HG03469 (cell line): ENCODE results near the gene ZNF165.
"Not testable (repeated sequence)": the region's sequence is repeated elsewhere in the genome, so short reads cannot be mapped to it uniquely, and the experiment has no call there.

Experiments
- ATAC-seq: cut with Tn5 transposase; IDR thresholded peaks from one replicate; pipeline ENCODE4 v1.9.1; 2021; ENCODE audit warnings: mild to moderate bottlenecking, moderate library complexity, moderate number of reproducible peaks; ENCODE audit not compliant: unreplicated experiment

The ZNF165 gene

DNA sequence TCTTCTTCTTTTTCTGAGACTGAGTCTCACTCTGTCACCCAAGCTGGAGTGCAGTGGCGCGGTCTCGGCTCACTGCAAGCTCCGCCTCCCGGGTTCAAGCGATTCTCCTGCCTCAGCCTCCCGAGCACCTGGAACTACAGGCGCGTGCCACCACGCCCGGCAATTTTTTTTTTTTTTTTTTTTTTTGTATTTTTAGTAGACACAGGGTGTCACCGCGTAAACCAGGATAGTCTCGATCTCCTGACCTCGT is at the start of gene ZNF165:
TSS of gene ZNF165 (plus strand) at position 188 of the 250 bp plus-strand sequence. CDS start 4,913 bp downstream, outside the sequence.
- ATAC-seq = not testable (repeated sequence)

DNA sequence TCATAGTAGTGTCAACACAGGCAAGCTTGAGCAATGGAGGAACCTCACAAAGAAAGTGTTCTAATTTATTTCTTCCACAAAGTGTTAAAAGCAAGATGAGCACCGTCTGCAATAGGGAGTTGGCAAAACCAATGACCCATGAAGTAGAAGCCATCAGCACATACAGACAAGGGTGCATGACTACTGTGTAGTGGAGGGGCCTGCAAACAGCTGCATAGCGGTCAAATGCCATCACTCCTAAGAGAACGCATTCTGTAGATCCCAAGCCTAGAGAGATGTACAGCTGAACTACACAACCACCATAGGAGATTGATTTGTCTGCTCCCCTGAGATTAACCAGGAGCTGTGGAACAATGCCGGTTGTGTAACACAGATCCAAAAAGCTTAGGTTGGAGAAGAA is 26.8 kb upstream of the ZNF165 start:
- no peak for ATAC-seq

DNA sequence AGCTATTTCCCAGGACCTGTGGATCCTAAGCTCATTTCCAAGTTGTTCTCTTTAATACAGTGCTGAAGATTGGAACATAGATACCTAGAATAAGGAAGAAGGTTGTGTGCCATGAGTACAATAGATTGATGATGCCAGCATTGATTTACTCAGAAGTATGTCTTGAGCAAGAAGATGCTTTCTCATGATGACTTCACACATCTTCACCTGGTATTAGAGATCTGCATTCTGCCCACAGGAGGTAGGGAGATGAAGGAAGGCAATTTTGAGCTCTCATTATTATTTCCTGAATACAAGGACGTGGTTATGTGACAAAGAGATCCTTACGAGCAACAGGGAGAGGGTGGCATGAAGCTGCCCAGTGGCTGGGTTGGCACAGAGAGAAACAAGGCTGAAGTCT is 20.0 kb upstream of the ZNF165 start:
- ATAC-seq = no peak

DNA sequence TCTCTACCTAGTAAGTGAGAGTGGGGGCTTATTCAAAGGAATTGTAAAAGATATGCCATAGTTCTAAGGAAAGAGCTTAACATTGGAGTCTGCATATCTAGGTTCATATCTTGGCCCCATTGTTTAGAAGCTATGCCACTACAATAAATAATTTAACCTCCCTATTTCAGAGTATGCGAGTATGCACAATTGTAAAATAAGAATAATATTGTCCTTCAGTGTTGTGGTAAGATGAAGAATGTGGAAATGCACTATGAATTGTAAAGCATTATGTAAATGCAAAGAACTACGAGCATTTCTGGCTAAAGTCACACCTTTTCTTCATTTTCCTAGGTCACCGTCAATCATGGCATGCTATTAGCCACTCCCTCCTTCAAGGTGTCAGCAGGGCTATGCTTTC is 16.1 kb upstream of the ZNF165 start:
- ATAC-seq = no peak

DNA sequence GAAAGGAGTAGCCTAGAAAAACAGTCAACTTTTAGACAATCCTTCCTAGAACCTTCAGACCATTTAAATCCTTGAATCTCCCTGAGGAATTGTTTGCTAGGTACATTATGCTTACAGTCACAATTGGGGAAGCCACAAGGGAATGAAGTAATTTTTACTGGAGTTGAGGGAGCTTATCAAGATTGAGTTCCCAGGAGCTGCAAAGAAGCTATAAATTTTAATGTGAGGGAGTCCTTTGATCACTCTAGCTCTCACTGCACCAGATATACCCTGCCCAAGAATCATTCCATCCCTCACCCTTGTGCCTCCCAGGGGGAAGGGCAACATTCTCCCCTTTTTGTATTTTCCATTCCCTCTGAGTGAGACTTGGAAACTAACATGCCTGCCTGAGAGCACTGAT is 12.3 kb upstream of the ZNF165 start:
- no peak for ATAC-seq

DNA sequence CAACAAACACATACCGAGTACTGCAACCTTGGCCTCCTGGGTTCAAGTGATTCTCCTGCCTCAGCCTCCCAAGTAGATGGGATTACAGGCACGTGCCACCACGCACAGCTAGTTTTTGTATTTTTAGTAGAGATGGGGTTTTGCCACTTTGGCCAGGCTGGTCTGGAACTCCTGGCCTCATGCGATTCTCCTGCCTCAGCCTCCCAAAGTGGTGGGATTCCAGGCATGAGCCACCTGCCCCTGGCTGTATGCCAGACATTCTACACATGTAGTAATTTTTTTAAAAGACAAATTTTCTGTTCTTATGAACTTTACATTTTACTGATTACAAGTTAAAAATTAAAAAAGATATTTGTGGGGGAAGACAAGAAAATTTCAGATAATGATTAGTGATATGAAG is 9.4 kb upstream of the ZNF165 start:
- ATAC-seq = not testable (repeated sequence)

DNA sequence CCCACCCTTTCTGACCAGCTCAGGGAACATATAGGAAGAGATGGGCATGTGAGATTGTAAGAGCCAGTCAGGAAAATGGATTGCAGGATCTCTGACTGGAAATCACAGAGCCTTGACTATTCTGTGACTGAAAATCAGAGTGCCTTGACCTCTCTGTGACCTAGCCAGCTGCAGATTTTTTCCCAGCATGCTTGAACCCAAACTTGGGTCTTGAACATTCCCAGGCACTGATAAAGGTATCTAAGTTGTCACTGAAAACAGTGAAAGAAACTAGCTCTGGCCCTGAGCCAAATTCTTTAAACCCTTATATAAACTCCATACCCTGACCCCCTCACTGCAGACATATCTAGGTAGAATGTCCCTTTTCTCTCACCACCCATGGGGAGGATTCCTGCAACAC is 2.3 kb upstream of the ZNF165 start:
- no peak for ATAC-seq

DNA sequence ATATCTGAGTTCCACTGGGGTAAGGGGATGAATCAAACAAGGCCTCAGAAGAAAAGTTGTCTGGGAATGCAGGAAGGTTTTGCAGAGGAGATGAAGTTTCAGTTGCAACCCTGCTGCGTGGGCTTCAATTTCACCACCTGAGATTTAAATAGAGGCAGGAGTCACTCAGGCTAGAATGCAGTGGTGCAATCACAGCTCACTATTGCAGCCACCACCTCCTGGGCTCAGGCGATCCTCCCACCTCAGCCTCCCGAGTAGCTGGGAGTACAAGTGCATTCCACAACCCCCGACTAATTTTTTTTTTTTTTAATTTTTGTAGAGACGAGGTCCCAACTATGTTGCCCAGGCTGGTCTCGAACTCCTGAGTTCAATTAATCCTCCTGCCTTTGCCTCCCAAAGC is 1.5 kb upstream of the ZNF165 start:
- no peak for ATAC-seq

DNA sequence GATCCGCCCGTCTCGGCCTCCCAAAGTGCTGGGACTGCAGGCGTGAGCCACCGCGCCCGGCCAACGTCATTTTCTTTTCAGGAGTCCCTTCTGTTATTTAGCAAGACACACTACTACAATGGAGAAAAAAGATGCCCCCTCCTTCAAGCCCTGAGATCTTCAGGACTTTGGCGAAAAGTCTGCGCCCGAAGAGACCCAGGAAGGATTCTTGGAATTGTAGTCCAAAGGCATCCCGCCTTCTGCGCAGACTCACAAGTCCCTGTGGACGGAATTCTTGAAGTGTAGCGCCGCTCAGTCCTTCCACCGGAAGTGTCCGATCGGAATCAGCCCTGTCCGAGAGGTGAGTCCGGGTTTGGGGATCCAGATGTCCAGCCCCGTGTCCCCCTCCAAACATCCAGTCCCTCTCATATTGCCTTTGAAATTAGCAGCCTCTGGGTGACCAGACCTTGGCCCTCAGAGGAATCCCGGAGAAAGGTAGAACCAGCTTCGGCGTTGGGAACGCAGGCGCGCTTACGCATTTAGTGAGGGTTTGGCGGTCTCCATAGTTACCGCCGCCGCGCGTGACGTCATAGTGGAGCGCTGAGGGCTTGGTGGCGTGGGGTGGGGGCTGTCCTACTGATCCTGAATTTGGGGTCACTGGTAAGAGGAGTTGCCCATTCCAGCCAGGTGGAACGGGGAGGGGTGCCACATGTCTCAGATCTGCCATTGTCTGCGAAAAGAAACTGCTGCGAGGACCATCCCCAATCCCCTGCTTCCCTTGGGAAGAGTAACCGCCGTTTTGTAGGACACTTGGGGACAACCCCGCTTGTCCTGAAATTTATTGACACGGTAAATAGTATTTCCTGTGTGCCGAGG is 490 bp downstream of the ZNF165 start:
- ATAC-seq = peak; percentile 38

DNA sequence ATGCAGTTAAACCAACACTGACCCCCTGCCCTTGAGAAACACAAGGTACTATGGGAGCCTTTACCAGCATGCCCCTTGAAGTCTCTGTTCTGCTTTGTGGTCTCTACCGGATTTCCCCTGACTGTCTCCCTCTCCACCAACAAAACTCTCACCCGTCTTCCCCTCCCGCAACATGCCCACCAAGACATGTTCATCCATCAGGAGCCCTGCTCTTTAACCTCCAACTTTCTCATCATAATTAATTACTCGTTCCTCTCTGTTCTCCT is 1.1 kb downstream of the ZNF165 start:
- peak; percentile 48 for ATAC-seq

DNA sequence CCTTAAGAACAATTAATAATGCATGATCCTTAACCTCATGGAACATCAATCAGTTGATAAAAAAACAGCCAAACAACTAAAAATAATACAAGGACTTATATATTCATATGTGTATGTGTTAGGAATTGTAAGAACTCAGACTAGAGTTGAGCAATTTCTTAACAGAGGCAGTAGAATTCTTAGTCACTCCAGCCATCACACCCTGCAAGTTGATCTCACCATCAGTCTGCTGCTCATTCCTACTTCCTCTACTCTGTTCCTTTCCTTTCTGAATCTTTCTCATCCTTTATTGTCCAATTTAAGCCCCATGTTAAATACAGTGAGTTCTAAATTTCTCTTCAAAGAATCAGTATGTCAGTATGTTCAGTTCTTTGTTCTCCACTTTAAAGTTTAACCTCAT is 2.6 kb downstream of the ZNF165 start:
- ATAC-seq = no peak

DNA sequence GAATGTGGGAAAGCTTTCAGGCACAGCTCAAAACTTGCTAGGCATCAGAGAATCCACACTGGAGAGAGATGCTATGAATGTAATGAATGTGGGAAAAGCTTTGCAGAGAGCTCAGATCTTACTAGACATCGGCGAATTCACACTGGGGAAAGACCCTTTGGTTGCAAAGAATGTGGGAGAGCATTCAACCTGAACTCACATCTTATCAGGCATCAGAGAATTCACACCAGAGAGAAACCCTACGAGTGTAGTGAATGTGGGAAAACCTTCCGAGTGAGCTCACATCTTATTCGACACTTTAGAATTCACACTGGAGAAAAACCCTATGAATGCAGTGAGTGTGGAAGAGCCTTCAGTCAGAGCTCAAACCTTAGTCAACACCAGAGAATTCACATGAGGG is 8.7 kb downstream of the ZNF165 start:
- no peak for ATAC-seq

DNA sequence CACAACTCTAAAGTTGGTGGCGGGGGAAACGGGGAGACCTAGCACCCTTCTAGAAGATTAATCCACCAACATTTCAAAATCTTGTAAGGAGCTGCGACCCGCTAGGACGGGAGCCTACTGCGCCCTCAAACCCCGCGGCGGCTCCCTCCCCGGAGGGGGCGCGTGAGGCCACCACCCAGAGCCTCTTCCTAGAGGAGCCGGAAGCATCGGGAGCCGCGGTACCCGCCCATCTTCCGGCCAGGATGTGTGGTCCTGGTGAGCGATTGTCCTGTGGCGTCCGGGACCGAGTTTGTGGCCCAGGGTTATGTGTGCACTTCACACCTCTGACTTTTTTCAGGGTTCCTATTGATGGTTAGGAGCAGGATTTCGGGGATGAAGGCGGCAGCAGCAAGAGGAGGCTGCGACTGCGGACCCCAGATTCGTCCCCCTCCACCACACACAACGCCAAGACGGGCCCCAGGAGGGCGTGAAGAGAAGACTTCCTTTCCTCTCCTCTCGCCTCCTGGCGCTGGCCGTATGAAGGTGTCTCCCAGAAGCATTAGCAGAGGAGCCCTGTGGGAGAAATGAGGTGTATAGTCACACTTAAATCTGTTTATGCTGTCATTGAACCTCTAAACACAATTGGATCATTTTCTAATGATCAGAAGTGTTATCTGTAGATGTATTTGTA is 10.7 kb downstream of the ZNF165 start:
- ATAC-seq = no peak

DNA sequence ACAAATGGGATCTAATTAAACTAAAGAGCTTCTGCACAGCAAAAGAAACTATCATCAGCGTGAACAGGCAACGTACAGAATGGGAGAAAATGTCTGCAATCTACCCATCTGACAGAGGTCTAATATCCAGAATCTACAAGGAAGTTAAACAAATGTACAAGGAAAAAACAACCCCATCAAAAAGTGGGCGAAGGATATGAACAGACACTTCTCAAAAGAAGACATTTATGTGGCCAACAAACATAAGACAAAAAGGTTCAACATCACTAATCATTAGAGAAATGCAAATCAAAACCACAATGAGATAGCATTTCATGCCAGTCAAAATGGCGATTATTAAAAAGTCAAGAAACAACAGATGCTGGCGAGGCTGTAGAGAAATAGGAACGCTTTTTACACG is 21.9 kb downstream of the ZNF165 start:
- not testable (repeated sequence) for ATAC-seq

DNA sequence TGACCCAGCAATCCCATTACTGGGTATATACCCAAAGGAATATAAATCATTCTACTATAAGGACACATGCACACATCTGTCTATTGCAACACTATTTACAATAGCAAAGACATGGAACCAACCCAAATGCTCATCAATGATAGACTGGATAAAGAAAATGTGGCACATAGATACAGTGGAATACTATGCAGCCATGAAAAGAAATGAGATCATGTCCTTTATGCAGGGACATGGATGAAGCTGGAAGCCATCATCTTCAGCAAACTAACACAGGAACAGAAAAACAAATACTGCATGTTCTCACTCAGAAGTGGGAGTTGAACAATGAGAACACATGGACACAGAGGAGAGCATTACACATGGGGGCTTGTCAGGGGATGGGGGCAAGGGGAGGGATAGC is 22.3 kb downstream of the ZNF165 start:
- ATAC-seq = not testable (repeated sequence)

DNA sequence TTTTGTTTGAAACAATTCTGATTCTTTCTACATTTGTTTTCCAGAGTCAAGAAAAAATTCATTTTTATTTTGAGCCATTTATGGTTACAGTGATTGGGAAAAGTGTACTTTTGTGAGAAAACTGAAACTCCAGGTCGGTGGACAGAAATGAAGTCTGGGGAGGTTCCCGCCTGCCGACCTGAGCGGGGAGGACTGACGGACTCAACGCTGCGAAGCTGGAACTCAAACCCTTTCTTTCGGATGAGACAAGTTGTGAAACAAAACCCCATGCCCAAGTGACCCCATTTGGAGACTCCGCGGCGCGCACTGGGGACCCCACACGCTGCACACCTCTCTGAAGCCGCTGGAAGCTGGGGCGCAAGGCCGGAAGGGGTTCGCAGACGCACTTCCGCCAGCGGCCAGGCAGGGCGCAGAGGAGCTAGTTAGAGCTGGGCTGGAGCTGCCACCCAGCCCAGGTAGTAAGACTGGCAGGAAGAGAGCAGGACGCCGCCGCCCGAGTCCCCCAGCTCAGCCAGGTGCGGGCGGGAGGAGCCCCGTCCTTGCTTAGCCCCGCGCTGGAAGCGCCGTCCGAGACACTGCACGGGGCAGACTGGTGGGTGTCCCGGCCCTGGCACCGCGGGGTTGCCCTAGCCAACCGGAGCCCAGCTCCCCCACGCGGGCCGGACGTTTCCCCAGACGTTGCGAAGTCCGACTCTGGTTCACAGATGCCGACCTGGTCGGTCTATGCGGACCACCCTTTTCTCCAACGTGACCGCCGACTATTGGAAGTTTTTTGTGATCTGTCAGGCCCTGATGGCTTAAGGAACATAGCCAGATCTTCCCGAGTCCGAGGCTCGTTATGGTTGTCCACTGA is 24.2 kb downstream of the ZNF165 start:
- ATAC-seq = peak; percentile 95

DNA sequence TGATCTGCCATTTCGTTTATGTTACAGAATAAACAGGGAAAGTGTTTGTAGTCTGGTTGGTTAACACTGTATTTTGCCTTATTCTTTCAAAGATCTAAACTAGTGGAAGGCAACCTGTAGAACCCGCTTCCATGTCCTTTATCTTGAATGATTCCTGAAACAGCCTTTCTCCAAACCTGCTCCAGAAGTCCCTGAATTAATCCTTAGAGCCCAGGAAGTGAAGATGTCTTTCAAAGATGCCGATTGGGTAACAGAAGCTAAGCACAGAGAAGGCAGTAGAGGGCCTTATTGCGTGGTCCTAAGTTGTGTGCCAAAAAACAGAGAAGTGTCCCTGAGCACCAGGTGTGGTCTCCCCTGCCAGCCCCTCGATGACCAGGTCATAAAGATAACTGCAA is 24.9 kb downstream of the ZNF165 start:
- no peak for ATAC-seq

DNA sequence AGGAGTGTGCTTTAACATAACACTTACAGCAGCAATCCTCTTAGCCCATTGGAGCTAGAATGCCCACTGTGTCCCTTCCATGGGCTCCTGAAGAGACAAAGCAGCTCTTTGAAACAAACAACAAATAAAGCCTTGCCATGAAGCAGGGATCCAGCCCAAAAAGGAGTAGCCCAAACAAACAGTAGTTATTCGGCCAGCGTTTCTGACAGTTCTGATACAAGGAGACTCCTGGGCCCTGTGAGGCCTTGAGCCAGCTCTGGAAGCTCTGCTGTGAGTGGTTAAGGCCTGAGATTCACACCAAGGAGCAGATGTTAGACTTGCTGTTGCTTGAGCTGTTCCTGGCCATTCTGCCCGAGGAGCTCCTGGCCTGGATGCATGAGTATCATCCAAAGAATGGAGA is 27.1 kb downstream of the ZNF165 start:
- ATAC-seq = no peak

DNA sequence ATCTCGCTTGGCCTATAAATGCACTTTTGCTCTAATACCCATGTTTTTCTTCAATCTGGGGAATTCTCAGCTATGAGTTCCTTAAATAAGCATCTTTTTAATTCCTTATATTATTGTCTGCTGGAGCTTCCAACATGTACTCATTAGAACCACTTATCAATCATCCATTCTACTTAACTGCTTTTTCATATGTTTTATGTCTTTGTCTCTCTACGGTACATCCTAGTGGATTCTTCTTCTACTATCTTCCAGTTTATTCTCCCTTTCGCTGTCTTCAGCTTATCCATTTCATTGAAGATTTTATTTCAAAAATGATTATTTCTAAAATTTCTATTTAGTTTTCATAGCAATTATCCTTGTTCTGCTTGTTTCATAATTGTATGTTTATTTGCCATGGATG is 31.6 kb downstream of the ZNF165 start:
- no peak for ATAC-seq

DNA sequence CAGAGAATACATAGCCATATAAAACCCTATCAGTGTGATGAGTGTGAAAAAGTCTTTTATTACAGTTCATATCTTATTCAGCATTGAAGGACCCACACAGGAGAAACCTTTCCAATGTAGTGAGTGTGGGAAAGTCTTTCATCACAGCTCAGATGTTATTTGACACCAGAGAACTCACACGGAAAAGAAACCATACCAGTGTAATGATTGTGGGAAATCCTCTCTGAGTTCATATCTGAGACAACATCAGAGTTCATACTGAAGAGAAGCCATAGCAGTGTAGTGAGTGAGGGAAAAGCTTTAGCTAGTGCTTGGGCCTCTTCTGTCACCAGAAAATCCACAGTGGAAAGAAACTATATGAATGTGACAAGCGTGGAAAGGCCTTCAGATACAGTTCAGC is 35.4 kb downstream of the ZNF165 start:
- ATAC-seq = no peak

DNA sequence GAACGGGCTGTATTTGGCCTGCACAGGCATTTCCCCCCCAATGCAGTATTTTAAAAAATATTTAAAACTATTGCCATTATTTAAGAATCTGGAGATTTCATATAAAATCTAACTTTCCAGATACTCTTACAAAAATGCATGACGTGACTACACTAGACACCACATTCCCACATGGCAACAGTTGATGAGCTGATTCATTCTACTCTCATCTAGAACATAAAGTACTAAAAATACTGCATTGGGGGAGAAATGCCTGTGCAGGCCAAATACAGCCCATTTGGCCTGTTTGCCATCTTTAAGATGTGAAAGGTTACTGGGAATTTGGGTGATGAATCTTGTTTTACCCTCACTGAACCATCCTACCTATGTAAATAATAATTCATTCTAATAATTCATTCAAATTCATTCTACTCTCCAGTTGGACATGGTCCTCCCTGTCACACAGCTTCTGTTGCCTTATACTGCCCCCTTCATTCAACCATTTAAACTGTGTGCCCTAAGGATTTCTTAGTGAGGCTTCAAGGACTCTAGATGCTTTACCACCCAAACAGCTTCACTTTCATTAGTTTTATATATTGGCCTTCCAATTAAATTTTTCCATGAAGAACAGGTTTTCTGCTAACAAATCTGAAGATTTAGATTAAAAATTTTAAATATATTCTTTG is 37.1 kb downstream of the ZNF165 start:
- ATAC-seq = no peak
